ENCODE measurements around the gene CTTNBP2.

The CTTNBP2 gene

GRCh38 chr7:117683430-117684175 lies 189.6 kb downstream of the CTTNBP2 start:
- DNase-seq, result no peak

DNA sequence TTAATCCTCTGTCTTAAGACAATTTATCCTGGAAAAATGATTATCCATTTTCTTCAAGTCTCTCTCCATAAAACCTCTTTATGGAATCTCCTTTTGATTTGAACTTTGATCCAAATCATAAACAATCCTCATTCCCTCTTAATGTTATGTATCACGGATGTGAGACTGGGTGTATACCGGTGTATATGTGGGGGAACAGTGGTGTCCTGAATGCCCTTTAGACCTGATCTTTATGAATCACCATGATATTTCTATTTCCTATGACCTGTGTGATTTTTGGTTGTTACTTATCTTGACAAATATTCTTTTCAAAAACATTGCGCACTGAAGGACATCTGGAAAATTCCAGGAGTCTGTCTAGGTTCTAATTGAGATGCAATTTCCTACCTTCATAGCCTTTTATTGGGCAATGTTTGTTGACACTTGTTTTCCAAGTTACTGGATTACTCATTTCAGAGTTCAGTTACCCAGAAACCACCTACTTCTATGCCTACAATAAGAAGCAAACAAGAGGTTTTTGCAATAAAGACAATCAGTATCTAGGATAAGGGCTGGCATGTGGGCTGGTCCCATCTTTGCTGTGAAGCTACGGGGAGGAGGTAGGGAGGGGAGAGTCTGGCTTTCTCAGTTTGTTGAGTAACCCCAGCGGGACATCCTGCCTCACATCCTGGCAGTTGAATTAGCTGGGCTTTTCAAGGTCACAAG lies 190.4 kb downstream of the CTTNBP2 start:
- no peak for DNase-seq

DNA sequence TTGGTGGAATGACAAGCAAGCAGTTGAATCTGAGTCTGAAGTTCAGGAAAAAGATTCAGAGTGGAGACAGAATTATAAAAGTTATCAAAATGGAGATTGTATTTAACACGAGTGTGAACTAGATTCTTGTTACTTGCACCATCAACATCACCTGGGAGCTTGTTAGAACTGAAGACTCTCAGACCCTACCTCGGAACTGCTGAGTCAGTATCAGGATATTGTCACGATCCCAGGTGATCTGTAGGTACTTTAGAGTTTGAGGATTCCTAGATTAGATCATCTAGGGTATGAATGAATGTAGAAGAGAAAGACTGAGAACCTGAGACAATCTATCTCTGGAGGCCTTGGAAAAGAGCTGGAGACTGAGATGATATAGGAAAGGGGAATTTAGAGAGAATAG lies 194.1 kb downstream of the CTTNBP2 start:
- DNase-seq, result no peak

DNA sequence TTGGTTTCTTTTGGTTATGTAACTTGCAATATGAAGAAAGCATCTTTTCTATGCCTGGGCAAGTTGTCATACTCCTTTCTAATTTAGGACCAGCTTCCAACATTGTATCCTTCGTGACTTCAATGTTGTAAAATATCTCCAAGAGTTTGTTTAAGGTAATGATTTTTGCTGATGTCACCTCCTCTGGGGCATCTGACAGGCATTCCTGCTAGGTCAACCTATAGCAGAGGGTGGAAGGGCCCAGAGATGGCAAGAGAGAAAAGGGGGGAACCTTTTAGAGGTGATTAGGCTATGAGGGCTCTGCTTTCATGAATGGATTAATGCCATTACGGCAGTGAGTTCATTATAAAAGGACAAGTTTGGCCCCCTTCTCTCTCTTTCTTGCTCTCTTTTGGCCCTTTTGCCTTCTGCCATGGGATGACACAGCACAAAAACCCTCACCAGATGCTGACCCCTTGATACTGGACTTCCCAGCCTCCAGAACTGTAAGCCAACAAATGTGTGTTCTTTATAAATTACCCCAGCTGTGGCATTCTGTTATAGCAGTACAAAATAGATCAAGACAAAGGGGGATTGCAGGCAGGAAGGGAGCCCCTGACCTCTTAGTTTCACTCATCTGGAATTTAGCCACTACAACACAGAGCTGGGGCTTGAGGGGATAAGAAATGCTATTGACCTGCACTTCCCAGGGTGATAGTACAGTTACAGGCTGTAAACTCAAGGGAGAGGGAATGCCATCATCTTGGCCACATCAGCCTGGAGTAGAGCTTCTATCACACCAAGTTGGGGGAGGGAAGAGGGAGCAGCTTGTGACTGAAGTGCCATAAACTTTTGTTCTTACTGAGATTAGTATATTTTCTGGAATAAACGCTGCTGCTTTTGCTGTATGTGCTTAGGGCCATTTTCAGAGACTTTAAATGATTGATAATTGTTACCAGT lies 197.5 kb downstream of the CTTNBP2 start:
- DNase-seq, result no peak

- DNase-seq, result no peak
Measured at GRCh38 chr7:117674617-117675016, 198.6 kb downstream of the CTTNBP2 start.

GRCh38 chr7:117673839-117674238 lies 199.4 kb downstream of the CTTNBP2 start:
- no peak for DNase-seq

GRCh38 chr7:117673367-117673766 lies 199.9 kb downstream of the CTTNBP2 start:
- no peak for DNase-seq

- no peak for DNase-seq
Measured at GRCh38 chr7:117672453-117672852, 200.8 kb downstream of the CTTNBP2 start.

- no peak for DNase-seq
Measured at GRCh38 chr7:117669818-117670217, 203.4 kb downstream of the CTTNBP2 start.

DNA sequence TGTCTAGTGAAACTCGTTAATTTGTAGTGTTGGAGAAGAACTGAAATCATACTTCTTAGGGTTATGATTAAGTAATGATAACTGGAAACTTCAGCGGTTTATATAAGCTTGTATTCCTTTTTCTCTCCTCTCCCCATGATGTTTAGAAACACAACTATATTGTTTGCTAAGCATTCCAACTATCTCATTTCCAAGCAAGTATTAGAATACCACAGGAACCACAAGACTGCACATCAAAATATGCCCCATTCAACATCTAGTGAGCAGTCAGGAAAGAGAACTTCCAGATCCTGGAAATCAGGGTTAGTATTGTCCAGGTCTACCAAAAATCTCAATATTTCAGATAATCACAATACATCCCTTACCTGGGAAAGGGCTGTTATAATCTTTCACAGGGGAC lies 205.8 kb downstream of the CTTNBP2 start:
- no peak for DNase-seq

DNA sequence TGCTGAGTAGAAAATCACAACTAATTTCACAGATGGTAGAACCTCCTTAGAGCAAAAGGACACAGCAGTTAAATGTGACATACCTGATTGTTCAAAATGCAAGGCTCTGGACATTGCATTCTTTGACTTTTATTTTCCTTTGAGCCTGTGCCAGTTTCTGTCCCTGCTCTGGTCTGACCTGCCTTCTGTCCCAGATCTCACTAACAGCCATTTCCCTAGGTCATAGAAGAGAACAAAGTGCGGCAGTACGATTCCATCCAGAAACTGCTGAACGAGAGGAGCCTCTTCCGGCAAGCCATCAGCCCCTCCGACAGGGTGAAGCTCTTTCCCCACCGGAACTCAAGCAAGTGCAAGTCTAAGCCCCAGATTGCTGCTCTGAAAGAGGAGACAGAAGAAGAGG lies 206.6 kb downstream of the CTTNBP2 start:
- no peak for DNase-seq

GRCh38 chr7:117666031-117666430 lies 207.2 kb downstream of the CTTNBP2 start:
- no peak for DNase-seq

GRCh38 chr7:117665368-117665767 lies 207.9 kb downstream of the CTTNBP2 start:
- DNase-seq, result no peak

- no peak for DNase-seq
Measured at GRCh38 chr7:117664047-117664446, 209.2 kb downstream of the CTTNBP2 start.

DNA sequence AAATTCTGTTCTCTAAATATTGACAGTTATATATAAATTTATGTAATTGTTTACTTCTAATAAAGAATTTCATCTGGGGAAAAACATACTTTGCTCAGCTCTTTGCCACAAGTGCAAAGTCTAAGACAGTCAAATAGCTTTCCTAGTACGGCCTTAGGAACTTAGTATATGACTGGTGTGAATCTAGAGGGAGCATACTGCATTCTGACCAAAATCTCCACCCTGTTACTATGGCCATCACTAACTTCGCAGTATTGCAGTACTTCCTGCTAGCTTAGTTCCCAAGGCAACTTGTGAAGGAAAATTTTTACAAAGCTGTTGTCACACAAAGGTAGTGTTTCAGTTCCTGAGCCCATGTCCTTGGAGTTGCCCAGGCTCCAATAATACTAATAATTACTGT lies 211.9 kb downstream of the CTTNBP2 start:
- no peak for DNase-seq

All from bone marrow (tissue), 2 donors.